ENCODE data around the gene TGM3.

TGM3 gene

GRCh38 chr20:2307136-2307535, 11.3 kb downstream of the TGM3 start:
- DNase-seq (ENCODE audit: low read depth) = no peak

GRCh38 chr20:2311329-2311728, 15.5 kb downstream of the TGM3 start:
- no peak for DNase-seq (ENCODE audit: low read depth)

GRCh38 chr20:2312876-2313275, 17.1 kb downstream of the TGM3 start:
- DNase-seq (ENCODE audit: low read depth) = peak; percentile 61

GRCh38 chr20:2313316-2313715, 17.5 kb downstream of the TGM3 start:
- no peak for DNase-seq (ENCODE audit: low read depth)

GRCh38 chr20:2314759-2315439, 19.1 kb downstream of the TGM3 start:
- DNase-seq (ENCODE audit: low read depth) = peak; percentile 91

- DNase-seq (ENCODE audit: low read depth) = no peak
These were observed 19.6 kb downstream of the TGM3 start for GRCh38 chr20:2315440-2315778.

GRCh38 chr20:2316847-2317495, 21.2 kb downstream of the TGM3 start:
- DNase-seq (ENCODE audit: low read depth) = no peak

- no peak for DNase-seq (ENCODE audit: low read depth)
These were observed 25.2 kb downstream of the TGM3 start for GRCh38 chr20:2320813-2321658.

- no peak for DNase-seq (ENCODE audit: low read depth)
These were observed 27.2 kb downstream of the TGM3 start for GRCh38 chr20:2323051-2323450.

GRCh38 chr20:2326046-2326445, 30.2 kb downstream of the TGM3 start:
- no peak for DNase-seq (ENCODE audit: low read depth)

- no peak for DNase-seq (ENCODE audit: low read depth)
These were observed 32.1 kb downstream of the TGM3 start for GRCh38 chr20:2327620-2328555.

- DNase-seq (ENCODE audit: low read depth) = no peak
These were observed 33.5 kb downstream of the TGM3 start for GRCh38 chr20:2329286-2329685.

GRCh38 chr20:2330090-2330695, 34.4 kb downstream of the TGM3 start:
- DNase-seq (ENCODE audit: low read depth) = no peak

GRCh38 chr20:2331106-2331505, 35.3 kb downstream of the TGM3 start:
- no peak for DNase-seq (ENCODE audit: low read depth)

- no peak for DNase-seq (ENCODE audit: low read depth)
These were observed 36.2 kb downstream of the TGM3 start for GRCh38 chr20:2331901-2332565.

- no peak for DNase-seq (ENCODE audit: low read depth)
These were observed 36.9 kb downstream of the TGM3 start for GRCh38 chr20:2332711-2333110.

GRCh38 chr20:2333821-2334220, 38.0 kb downstream of the TGM3 start:
- no peak for DNase-seq (ENCODE audit: low read depth)

GRCh38 chr20:2335096-2335870, 39.5 kb downstream of the TGM3 start:
- DNase-seq (ENCODE audit: low read depth) = no peak

GRCh38 chr20:2336471-2336870, 40.7 kb downstream of the TGM3 start:
- no peak for DNase-seq (ENCODE audit: low read depth)

- no peak for DNase-seq (ENCODE audit: low read depth)
These were observed 41.3 kb downstream of the TGM3 start for GRCh38 chr20:2337142-2337541.

Data from ELR (cell line).